OCI-LY7 (cell line): Measurements from ENCODE around the gene ASCL5.

Experiments
- EZH2phosphoT487 ChIP-seq: fragments of 200-600 bp; sonication (generic); IDR thresholded peaks from 2 replicates; pipeline ENCODE4 v1.6.1; 2018; ENCODE audit warnings: low read depth, borderline replicate concordance, mild to moderate bottlenecking, mixed run types, antibody characterized with exemption, low read length, moderate library complexity, mixed read lengths
- TF ChIP-seq, protein P1 (sequence below): fragments of 200-600 bp; sonication (generic); conservative IDR thresholded peaks from 2 replicates; pipeline ENCODE4 v1.5.1; 2014; ENCODE audit warnings: mild to moderate bottlenecking, antibody characterized with exemption, low read length, moderate library complexity, mixed read lengths

DNA sequence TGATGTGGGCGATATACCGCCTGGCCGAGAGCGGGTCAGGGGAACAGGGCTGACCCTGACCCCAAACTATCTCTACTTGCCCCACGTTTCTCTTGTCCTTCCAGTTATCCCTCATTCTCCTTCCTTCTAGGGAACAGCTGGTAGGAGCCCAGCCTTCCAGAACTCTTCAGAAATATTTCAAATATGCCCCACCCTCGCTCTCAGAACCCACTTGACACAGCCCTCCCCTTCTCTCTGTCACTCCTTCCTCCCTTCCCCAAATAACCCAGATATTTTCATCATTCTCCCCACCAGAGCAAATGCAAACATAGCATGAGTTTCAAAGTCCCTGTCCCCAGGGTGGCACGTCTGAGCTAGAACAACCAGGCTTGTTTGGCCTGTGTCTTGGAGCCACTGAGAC, 15.8 kb downstream of the ASCL5 start:
- TF ChIP-seq, protein P1, sequence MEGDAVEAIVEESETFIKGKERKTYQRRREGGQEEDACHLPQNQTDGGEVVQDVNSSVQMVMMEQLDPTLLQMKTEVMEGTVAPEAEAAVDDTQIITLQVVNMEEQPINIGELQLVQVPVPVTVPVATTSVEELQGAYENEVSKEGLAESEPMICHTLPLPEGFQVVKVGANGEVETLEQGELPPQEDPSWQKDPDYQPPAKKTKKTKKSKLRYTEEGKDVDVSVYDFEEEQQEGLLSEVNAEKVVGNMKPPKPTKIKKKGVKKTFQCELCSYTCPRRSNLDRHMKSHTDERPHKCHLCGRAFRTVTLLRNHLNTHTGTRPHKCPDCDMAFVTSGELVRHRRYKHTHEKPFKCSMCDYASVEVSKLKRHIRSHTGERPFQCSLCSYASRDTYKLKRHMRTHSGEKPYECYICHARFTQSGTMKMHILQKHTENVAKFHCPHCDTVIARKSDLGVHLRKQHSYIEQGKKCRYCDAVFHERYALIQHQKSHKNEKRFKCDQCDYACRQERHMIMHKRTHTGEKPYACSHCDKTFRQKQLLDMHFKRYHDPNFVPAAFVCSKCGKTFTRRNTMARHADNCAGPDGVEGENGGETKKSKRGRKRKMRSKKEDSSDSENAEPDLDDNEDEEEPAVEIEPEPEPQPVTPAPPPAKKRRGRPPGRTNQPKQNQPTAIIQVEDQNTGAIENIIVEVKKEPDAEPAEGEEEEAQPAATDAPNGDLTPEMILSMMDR: no peak
- no peak for TF ChIP-seq EZH2phosphoT487
